Measurements from ENCODE around the gene ATXN7L1.

DNA sequence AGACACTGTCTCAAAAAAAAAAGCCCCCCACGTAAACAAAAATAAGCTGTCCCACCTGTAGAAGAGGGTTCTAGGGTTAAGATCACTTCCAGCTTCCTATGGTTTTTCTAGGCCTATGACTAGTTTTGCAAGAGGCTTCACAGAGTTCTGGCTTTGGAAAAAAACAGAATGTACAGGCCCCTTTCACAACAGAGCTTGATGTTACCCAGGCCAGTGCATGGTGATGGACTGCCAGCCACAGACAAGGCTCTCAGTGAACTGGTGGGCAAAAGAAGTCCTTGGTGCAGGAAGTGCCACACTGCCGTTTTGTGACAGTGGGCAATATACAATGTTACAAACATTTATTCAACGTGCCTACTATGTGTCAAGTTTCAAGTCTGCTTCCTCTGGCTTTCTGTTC lies 276.8 kb downstream of the ATXN7L1 start:
- TF ChIP-seq, protein P1, sequence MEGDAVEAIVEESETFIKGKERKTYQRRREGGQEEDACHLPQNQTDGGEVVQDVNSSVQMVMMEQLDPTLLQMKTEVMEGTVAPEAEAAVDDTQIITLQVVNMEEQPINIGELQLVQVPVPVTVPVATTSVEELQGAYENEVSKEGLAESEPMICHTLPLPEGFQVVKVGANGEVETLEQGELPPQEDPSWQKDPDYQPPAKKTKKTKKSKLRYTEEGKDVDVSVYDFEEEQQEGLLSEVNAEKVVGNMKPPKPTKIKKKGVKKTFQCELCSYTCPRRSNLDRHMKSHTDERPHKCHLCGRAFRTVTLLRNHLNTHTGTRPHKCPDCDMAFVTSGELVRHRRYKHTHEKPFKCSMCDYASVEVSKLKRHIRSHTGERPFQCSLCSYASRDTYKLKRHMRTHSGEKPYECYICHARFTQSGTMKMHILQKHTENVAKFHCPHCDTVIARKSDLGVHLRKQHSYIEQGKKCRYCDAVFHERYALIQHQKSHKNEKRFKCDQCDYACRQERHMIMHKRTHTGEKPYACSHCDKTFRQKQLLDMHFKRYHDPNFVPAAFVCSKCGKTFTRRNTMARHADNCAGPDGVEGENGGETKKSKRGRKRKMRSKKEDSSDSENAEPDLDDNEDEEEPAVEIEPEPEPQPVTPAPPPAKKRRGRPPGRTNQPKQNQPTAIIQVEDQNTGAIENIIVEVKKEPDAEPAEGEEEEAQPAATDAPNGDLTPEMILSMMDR (IDR thresholded peaks at IDR 0.05): no peak
- no peak for TF ChIP-seq POLR2A (IDR thresholded peaks at IDR 0.05)
